Suprapubic skin (tissue), 3 donors: ENCODE measurements around the gene PLXDC1.

Experiments used
- POLR2A ChIP-seq, 2 donors: fragments of 450-650 bp; IDR thresholded peaks; one replicate each; pipeline ENCODE4 v1.6.1; 2017; ENCODE audit warnings: antibody characterized with exemption in 2 of 2, mild to moderate bottlenecking in 2 of 2, moderate library complexity in 2 of 2
- TF ChIP-seq, protein P1 (sequence below), 2 donors: fragments of 200-600 bp in 1 of 2; fragments of 450-650 bp in 1 of 2; sonication (generic) in 1 of 2; IDR thresholded peaks; one replicate each; pipeline ENCODE4 v1.5.1; 2016 to 2019; ENCODE audit warnings: antibody characterized with exemption in 2 of 2, mild to moderate bottlenecking in 1 of 2, moderate library complexity in 1 of 2

DNA sequence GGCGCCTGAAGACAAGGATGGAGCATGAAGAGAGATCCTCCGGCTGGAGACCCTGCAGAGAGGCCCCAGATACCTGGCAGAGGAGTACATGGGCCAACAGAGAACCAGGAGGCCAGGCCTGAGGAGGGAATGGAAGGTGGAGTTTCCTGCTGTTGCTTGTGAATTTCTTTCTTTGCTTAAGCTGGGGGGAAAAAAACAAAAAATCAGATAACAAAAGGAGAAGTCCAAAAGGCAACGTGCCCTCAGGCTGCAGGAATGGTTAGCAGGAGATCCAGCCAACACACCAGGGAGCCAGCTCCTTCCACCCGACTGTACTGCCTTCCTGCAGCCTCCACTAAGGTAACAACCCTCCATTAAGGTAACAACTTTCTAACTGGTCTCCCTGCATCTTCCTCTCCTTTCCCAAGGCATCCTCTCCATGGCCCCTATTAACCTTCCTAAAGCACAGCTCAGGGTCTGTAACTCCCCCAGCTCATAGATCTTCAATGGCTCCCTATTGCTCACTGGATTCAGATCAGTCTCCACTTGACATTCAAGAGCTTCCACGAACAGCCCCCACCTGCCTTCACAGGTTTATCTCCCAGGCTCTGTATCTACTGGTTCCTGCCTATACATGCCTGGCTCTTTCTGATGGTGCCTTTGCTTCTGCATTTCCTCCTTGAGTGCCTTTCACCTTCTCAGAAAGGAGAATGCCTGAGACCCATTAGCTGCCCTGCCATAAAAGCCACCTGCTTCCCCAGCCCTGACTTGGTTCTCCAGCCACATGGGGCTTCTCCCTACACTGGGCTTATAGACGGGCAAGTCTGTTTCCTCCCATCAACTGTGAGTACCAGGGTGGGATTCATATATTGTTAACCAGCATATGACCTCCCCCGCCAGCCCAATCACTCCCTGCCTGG lies 15.2 kb upstream of the PLXDC1 start:
- TF ChIP-seq, protein P1, sequence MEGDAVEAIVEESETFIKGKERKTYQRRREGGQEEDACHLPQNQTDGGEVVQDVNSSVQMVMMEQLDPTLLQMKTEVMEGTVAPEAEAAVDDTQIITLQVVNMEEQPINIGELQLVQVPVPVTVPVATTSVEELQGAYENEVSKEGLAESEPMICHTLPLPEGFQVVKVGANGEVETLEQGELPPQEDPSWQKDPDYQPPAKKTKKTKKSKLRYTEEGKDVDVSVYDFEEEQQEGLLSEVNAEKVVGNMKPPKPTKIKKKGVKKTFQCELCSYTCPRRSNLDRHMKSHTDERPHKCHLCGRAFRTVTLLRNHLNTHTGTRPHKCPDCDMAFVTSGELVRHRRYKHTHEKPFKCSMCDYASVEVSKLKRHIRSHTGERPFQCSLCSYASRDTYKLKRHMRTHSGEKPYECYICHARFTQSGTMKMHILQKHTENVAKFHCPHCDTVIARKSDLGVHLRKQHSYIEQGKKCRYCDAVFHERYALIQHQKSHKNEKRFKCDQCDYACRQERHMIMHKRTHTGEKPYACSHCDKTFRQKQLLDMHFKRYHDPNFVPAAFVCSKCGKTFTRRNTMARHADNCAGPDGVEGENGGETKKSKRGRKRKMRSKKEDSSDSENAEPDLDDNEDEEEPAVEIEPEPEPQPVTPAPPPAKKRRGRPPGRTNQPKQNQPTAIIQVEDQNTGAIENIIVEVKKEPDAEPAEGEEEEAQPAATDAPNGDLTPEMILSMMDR (IDR thresholded peaks at IDR 0.05): no peak
- TF ChIP-seq POLR2A (IDR thresholded peaks at IDR 0.05): no peak
